Adrenal gland (tissue), 12 donors: ENCODE data around the gene EPHA4. TPM values are rescaled to one million over a fixed set of nuclear protein-coding genes. Genes with fewer than 3 reads are reported as not detected.

Experiments
- DNase-seq, 7 donors: peaks; one replicate each; pipeline ENCODE4 v3.0.0-alpha.2; 2019 to 2020
- H3K27ac ChIP-seq, 5 donors: fragments of 200-600 bp; sonication (generic) in 4 of 5; 1 replicate in 3 of 5; 2 replicates in 2 of 5; pipeline versions ENCODE4 v1.5.1 to v1.8.0; 2016 to 2020; ENCODE audit warnings: mild to moderate bottlenecking in 1 of 5
- H3K27me3 ChIP-seq: fragments of 200-600 bp; 2 replicates; pipeline ENCODE4 v1.8.0; 2021
- H3K36me3 ChIP-seq, 2 donors: fragments of 200-600 bp; replicated peaks in 1 of 2; 1 replicate in 1 of 2; 2 replicates in 1 of 2; pipeline versions ENCODE4 v1.5.1 to v1.8.0; 2018 to 2022
- H3K4me1 ChIP-seq, 2 donors: fragments of 200-600 bp; replicated peaks in 1 of 2; 1 replicate in 1 of 2; 2 replicates in 1 of 2; pipeline versions ENCODE4 v1.5.1 to v1.8.0; 2018 to 2021
- H3K4me3 ChIP-seq, 4 donors: fragments of 200-600 bp; sonication (generic) in 3 of 4; one replicate each; pipeline ENCODE4 v1.5.1; 2016 to 2018
- H3K9me3 ChIP-seq, 3 donors: fragments of 200-600 bp; sonication (generic) in 1 of 3; replicated peaks in 1 of 3; 1 replicate in 2 of 3; 2 replicates in 1 of 3; pipeline versions ENCODE4 v1.5.1 to v1.8.0; 2016 to 2021
- POLR2A ChIP-seq, 2 donors: fragments of 450-650 bp; IDR thresholded peaks; one replicate each; pipeline ENCODE4 v1.6.1; 2017; ENCODE audit warnings: antibody characterized with exemption in 2 of 2, mild to moderate bottlenecking in 2 of 2, moderate library complexity in 1 of 2
- WGBS, 4 donors: extraction: QIAGEN DNeasy Blood & Tissue Kit in 2 of 4; methylation state at CpG; one replicate each; pipeline versions ENCODE4 v1.1.5 to v1.1.7; 2013 to 2017; 5-methylcytosine and 5-hydroxymethylcytosine counted together
- intact Hi-C, 2 donors: fragments of 100-400 bp; cut with DNase I; formaldehyde crosslinking; loops; one replicate each; pipeline versions ENCODE4 v1.14.1 to v1.15.0; 2022 to 2023
- polyA plus RNA-seq, 3 donors: library from polyadenylated mRNA; stranded (reverse); fragments of 200-250 nt in 2 of 3; fragments of 350-450 nt in 1 of 3; fragmentation: Illumina TruSeq in 1 of 3; extraction: RNeasy Lipid Tissue Mini Kit (QIAGEN cat#74804) in 1 of 3; gene quantifications; one replicate each; pipeline ENCODE4 v1.2.3, GENCODE V29; 2013 to 2014
- total RNA-seq, 9 donors: library from RNA; depleted of rRNA in 4 of 9; stranded (reverse); fragments of >200 nt in 4 of 9; fragments of 120-200 nt in 1 of 9; fragmentation: NEBNext Ultra II Directional in 1 of 9; extraction: Animal tissue kit (Norgen Biotek cat#: 25700) in 1 of 9; gene quantifications; one replicate each; pipeline versions ENCODE4 v1.1.0 to v1.2.4, GENCODE V29; 2013 to 2023
- TF ChIP-seq, protein P1 (sequence below), 6 experiments: fragments of 450-650 bp in 4 of 6; fragments of 200-600 bp in 2 of 6; sonication (generic) in 1 of 6; IDR thresholded peaks; 1 replicate in 5 of 6; 2 replicates in 1 of 6; pipeline versions ENCODE4 v1.5.1 to v1.8.0; 2016 to 2021; ENCODE audit warnings: antibody characterized with exemption in 6 of 6, mild to moderate bottlenecking in 2 of 6, moderate library complexity in 1 of 6
- donor health status: healthy with polysubstance abuse.
- donor health status: Bipolar disorder and iron deficiency.
- donor health status: DM: yes; HTN: yes; CAD: no.
- donor health status: DM: no; HTN: no; CAD: no.
- donor health status: DM: no; HTN: no; CAD: no.
- donor health status: DM: yes; HTN: yes; CAD: no.

EPHA4 gene
- total and polyA plus RNA-seq, 12 donors = 3.0 to 72.9 (median 12.1) TPM

GRCh38 chr2:221521233-221521845 lies 50.8 kb downstream of the EPHA4 start:
- WGBS, 4 donors = 70 to 85% (median 77%) methylated on average over 3 of the region's 3 CpGs
- peaks cover 13 to 15% of the 10 kb centered on the region in 2 donors for H3K4me1 ChIP-seq
- TF ChIP-seq, protein P1, sequence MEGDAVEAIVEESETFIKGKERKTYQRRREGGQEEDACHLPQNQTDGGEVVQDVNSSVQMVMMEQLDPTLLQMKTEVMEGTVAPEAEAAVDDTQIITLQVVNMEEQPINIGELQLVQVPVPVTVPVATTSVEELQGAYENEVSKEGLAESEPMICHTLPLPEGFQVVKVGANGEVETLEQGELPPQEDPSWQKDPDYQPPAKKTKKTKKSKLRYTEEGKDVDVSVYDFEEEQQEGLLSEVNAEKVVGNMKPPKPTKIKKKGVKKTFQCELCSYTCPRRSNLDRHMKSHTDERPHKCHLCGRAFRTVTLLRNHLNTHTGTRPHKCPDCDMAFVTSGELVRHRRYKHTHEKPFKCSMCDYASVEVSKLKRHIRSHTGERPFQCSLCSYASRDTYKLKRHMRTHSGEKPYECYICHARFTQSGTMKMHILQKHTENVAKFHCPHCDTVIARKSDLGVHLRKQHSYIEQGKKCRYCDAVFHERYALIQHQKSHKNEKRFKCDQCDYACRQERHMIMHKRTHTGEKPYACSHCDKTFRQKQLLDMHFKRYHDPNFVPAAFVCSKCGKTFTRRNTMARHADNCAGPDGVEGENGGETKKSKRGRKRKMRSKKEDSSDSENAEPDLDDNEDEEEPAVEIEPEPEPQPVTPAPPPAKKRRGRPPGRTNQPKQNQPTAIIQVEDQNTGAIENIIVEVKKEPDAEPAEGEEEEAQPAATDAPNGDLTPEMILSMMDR (IDR thresholded peaks at IDR 0.05) = no peak
- no peak for TF ChIP-seq POLR2A (IDR thresholded peaks at IDR 0.05)
- H3K27me3 ChIP-seq = no peaks in the 10 kb centered on the region
- intact Hi-C loops = no loop called here
- no peak overlapping the region for H3K27ac ChIP-seq
- peak in 1 of 7 donors; percentile 4 for DNase-seq
- no peaks in the 10 kb centered on the region for H3K36me3 ChIP-seq
- H3K4me3 ChIP-seq = no peak overlapping the region
- H3K9me3 ChIP-seq = no peaks in the 10 kb centered on the region

GRCh38 chr2:221518935-221519625 lies 53.0 kb downstream of the EPHA4 start:
- intact Hi-C loops = no loop called here
- no peak overlapping the region for H3K4me3 ChIP-seq
- TF ChIP-seq, protein P1 (IDR thresholded peaks at IDR 0.05) = no peak
- no peak for TF ChIP-seq POLR2A (IDR thresholded peaks at IDR 0.05)
- H3K4me1 ChIP-seq = peaks cover 13 to 15% of the 10 kb centered on the region in 2 donors
- no peaks in the 10 kb centered on the region for H3K27me3 ChIP-seq
- no peaks in the 10 kb centered on the region for H3K36me3 ChIP-seq
- H3K27ac ChIP-seq = no peak overlapping the region
- 63 to 74% (median 70%) methylated on average over 7 of the region's 7 CpGs for WGBS, 4 donors
- H3K9me3 ChIP-seq = no peaks in the 10 kb centered on the region
- DNase-seq = peak in 4 of 7 donors; percentile 23 to 62 (median 26)

DNA sequence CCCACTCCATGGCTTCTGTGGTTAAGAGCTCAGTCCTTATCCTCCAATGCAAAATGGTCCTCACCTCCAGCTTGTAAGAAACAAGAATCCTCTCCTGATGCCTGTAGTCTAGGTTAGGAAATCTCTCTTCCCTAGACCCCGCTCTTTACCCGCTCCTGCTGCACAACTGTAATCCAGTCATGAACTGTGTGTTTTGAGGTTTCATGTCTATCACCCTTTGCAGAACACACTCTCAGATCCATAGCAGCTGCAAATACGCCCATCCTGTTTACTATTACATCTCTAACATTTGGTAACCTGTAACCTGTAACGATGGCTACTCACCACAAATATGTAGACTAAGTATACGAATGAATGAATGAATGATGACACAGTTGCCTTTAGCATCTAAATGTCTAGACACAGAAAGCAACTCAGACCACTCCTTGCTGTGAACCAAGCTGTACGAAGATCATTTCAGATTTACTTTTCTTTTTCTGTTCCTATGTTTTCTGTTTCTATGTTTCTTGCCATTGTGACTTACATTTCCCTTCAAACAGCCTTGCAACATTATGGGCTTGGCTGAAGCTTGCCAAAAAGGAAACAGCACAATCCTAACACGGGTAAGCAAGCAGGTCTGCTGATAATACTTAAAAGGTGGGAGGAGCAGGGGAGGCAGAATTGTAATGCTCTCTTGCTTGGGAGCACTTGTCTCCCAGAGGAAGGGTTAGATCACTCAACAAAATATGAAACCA lies 53.7 kb downstream of the EPHA4 start:
- DNase-seq = peak in 2 of 7 donors; percentile 2 to 11
- no peaks in the 10 kb centered on the region for H3K27me3 ChIP-seq
- peaks cover 13 to 15% of the 10 kb centered on the region in 2 donors for H3K4me1 ChIP-seq
- TF ChIP-seq, protein P1 (IDR thresholded peaks at IDR 0.05) = no peak
- H3K9me3 ChIP-seq = no peaks in the 10 kb centered on the region
- intact Hi-C loops = no loop called here
- 64 to 75% (median 69%) methylated on average over 7 of the region's 7 CpGs for WGBS, 4 donors
- H3K36me3 ChIP-seq = no peaks in the 10 kb centered on the region
- no peak overlapping the region for H3K4me3 ChIP-seq
- no peak overlapping the region for H3K27ac ChIP-seq

- Histone ChIP-seq H3K27me3 (no peaks in the 10 kb centered on the region), H3K9me3 (no peaks in the 10 kb centered on the region), H3K27ac (peak overlapping the region in 1 of 5 donors; percentile 29), H3K4me1 (peaks cover 13 to 15% of the 10 kb centered on the region in 2 donors), H3K4me3 (no peak overlapping the region), H3K36me3 (no peaks in the 10 kb centered on the region)
- DNase-seq = peak in 2 of 7 donors; percentile 8 to 16
- WGBS, 4 donors = 58 to 86% (median 68%) methylated on average over 1 to 5 of the region's 5 CpGs
- TF ChIP-seq, protein P1 (IDR thresholded peaks at IDR 0.05) = no peak
- TF ChIP-seq POLR2A (IDR thresholded peaks at IDR 0.05) = no peak
- intact Hi-C loops = no loop called here
Observed at GRCh38 chr2:221517696-221518151, 54.4 kb downstream of the EPHA4 start.
